ENCODE results near the gene ACSS1.

The ACSS1 gene

GRCh38 chr20:24960302-24960801, 97.6 kb downstream of the ACSS1 start:
- DNase-seq (ENCODE audit: low read depth in 3 of 3, low spot score in 1 of 3) = no peak

DNA sequence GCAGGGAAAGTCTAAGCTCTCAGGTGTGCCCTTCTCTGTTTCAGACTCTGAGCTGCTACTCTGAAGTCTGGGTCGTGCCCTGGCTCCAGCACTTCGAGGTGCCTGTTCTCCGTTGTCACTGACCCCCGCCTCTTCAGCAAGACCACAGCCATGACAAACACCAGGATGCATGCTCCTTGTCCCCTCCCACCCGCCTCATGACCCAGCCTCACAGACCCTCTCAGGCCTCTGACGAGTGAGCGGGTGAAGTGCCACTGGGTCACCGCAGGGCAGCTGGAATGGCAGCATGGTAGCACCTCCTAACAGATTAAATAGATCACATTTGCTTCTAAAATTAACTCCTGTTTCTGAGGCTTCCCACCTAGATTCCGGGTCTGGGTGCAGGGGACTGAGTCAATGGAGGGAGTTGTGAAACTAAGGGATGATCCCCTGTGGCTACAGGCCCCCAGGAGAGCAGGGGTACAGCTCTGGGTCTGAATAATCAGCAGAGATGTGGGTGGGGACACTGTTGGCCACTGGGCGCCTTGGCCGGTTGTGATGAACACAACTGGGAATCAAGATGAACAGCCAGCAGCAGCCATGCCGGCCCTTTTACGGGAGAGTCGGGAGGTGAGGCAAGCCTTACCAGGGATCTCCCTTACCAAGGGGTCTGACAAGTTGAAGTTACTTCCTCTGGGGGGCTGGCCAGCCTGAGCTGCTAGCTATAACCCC, 98.2 kb downstream of the ACSS1 start:
- DNase-seq (ENCODE audit: low read depth in 3 of 3, low spot score in 1 of 3) = no peak

DNA sequence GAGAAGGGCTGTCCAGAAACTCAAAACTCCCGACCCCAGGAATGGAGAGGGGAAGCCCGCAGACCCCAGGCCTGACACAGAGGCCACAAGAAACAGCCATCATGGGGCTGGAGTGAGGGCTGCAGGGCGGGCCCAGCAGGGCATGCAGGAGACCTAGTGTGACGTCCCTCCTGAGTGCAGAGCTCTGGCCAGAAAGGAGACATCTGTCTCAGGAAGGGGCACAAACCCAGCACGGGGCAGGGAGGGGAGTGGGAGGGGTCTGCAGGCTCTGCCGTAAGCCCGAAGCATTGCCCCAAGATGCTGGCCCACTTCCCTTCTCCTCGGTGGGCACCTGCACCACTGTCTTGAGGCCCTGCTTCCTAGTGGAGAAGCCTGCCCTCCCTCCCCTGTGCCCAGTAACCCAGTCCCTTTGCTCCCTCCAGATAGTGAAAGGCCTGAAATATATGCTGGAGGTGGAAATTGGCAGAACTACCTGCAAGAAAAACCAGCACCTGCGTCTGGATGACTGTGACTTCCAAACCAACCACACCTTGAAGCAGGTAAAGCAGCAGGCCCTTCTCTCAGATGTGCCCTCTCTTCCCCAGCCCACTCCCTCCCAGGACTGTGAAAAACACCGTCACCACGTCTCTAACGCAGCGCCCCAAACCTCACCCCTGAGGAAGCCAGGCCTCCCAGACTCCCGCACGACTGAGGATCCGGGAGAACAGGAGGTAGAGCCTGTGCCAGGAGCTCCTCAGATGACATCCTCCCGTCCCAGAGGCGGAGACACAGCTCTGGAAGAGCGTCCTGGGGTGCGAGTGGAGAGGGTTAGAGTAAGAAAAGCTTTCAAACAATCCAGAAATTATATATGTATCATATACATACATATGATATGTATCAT, 99.2 kb downstream of the ACSS1 start:
- DNase-seq (ENCODE audit: low read depth in 3 of 3, low spot score in 1 of 3) = no peak

DNA sequence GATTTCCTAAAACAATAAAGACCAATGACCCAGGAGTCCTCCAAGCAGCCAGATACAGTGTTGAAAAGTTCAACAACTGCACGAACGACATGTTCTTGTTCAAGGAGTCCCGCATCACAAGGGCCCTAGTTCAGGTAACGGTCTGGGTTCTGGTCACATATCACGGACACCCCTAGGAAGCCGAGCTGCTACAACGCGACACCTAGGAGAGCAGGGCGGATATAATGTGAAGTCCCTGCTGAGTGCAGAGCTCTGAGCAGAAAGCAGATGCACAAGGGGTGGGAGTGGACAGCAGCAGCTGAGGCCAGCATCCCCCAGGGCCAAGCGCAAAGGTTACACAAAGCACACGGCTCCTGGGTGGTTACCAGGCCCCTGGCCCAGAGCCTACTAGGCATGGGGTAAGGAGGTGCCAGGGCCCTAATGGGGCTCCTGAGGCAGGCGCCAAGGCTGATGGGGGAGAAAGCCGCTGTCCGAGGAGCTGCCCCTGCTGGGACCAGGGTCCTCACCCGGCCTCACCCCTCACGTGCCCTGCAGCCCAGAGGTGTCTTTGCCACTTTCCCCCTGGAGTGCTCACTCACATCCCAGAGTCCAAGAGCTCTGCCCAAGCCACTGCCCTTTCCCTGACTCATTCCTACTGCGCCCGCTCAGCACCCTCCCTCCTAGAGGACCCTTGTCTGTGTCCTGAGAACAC, 100.5 kb downstream of the ACSS1 start:
- no peak for DNase-seq (ENCODE audit: low read depth in 3 of 3, low spot score in 1 of 3)

All from stimulated activated CD4-positive, alpha-beta T cell treated with anti-CD3 and anti-CD28 coated beads, TNF-alpha, amount 100 ng/mL, for 1 hour (primary cell).